ENCODE results near the gene JMJD8. TPM values are rescaled to one million over a fixed set of nuclear protein-coding genes. Genes with fewer than 3 reads are reported as not detected.

Gene JMJD8
- total RNA-seq, 4 donors from 2014 or later = 22.8 to 81.8 (median 41.0) TPM

GRCh38 chr16:718922-719321, 34.8 kb upstream of the JMJD8 start:
- Histone ChIP-seq H3K4me1 (peaks cover 24 to 39% of the 10 kb centered on the region in 2 donors), H3K9me3 (no peaks in the 10 kb centered on the region), H3K27ac (no peak overlapping the region), H3K4me3 (no peak overlapping the region), H3K36me3 (no peaks in the 10 kb centered on the region), H3K27me3 (no peaks in the 10 kb centered on the region)
- in situ Hi-C loops (cut with MboI; ENCODE audit: low sequenced_read_pairs in 4 of 4) = no loop called here
- intact Hi-C loops (cut with DNase I; ENCODE audit: low total_unique reads) = no loop called here
- ATAC-seq (no peak), DNase-seq (no peak)
- TF ChIP-seq POLR2A (IDR thresholded peaks at IDR 0.05) (no peak), CTCF (IDR thresholded peaks at IDR 0.05 in 4 of 5, conservative IDR thresholded peaks at IDR 0.05 in 1 of 5) (no peak)

- H3K27me3 ChIP-seq = no peaks in the 10 kb centered on the region
- intact Hi-C loops (cut with DNase I; ENCODE audit: low total_unique reads) = no loop called here
- no peak for ATAC-seq
- DNase-seq = no peak
- TF ChIP-seq CTCF (IDR thresholded peaks at IDR 0.05 in 4 of 5, conservative IDR thresholded peaks at IDR 0.05 in 1 of 5) (no peak), POLR2A (IDR thresholded peaks at IDR 0.05) (no peak)
- peaks cover 24 to 39% of the 10 kb centered on the region in 2 donors for H3K4me1 ChIP-seq
- H3K36me3 ChIP-seq = no peaks in the 10 kb centered on the region
- no peak overlapping the region for H3K4me3 ChIP-seq
- no peak overlapping the region for H3K27ac ChIP-seq
- in situ Hi-C loops (cut with MboI; ENCODE audit: low sequenced_read_pairs in 4 of 4) = no loop called here
- H3K9me3 ChIP-seq = no peaks in the 10 kb centered on the region
Measured at GRCh38 chr16:718389-718788, 34.3 kb upstream of the JMJD8 start.

GRCh38 chr16:717450-718245, 33.5 kb upstream of the JMJD8 start:
- Histone ChIP-seq H3K4me1 (peaks cover 24 to 39% of the 10 kb centered on the region in 2 donors), H3K27ac (no peak overlapping the region), H3K9me3 (no peaks in the 10 kb centered on the region), H3K4me3 (no peak overlapping the region), H3K27me3 (no peaks in the 10 kb centered on the region), H3K36me3 (no peaks in the 10 kb centered on the region)
- in situ Hi-C loops (cut with MboI; ENCODE audit: low sequenced_read_pairs in 4 of 4) (no loop called here), intact Hi-C loops (cut with DNase I; ENCODE audit: low total_unique reads) (no loop called here)
- no peak for ATAC-seq
- TF ChIP-seq POLR2A (IDR thresholded peaks at IDR 0.05) (no peak), CTCF (IDR thresholded peaks at IDR 0.05 in 4 of 5, conservative IDR thresholded peaks at IDR 0.05 in 1 of 5) (no peak)
- DNase-seq = no peak

GRCh38 chr16:716768-717325, 32.7 kb upstream of the JMJD8 start:
- Histone ChIP-seq H3K36me3 (no peaks in the 10 kb centered on the region), H3K4me3 (no peak overlapping the region), H3K4me1 (peaks cover 24 to 39% of the 10 kb centered on the region in 2 donors), H3K27me3 (no peaks in the 10 kb centered on the region), H3K9me3 (no peaks in the 10 kb centered on the region), H3K27ac (no peak overlapping the region)
- in situ Hi-C loops (cut with MboI; ENCODE audit: low sequenced_read_pairs in 4 of 4) = no loop called here
- intact Hi-C loops (cut with DNase I; ENCODE audit: low total_unique reads) = no loop called here
- TF ChIP-seq CTCF (IDR thresholded peaks at IDR 0.05 in 4 of 5, conservative IDR thresholded peaks at IDR 0.05 in 1 of 5) (no peak), POLR2A (IDR thresholded peaks at IDR 0.05) (no peak)
- DNase-seq = no peak
- ATAC-seq = no peak
